Body of pancreas (tissue), 4 donors: ENCODE measurements around the gene METAP1D.

Experiments
- CTCF ChIP-seq, 7 experiments: fragments of 450-650 bp in 4 of 7; fragments of 200-600 bp in 3 of 7; sonication (generic) in 3 of 7; IDR thresholded peaks; one replicate each; pipeline ENCODE4 v1.5.1; 2016 to 2019; ENCODE audit warnings: antibody characterized with exemption in 7 of 7
- POLR2A ChIP-seq, 3 donors: fragments of 450-650 bp; IDR thresholded peaks; one replicate each; pipeline ENCODE4 v1.6.1; 2016; ENCODE audit warnings: antibody characterized with exemption in 3 of 3, mild to moderate bottlenecking in 2 of 3

DNA sequence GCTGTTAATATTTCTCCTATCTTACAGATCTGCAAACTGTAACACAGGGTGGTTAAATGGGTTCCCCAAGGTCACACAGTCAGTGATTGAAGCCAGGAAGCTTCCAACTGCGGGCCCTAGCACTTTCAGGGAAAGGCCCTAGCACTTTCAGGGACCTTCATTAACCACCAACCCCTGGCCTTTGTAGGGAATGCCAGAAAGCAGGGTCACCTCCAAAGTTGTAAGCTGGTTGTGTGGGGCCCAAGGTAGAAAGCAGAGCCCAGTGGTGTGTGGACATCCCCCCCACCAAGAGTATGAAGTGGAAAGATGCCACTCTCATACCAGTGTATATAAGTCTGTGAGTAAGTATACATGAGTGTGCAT, 98.5 kb downstream of the METAP1D start:
- TF ChIP-seq CTCF (IDR thresholded peaks at IDR 0.05) (no peak), POLR2A (IDR thresholded peaks at IDR 0.05) (no peak)
